Right atrium auricular region (tissue), 2 donors: ENCODE measurements around the gene PNMA6E. TPM values are rescaled to one million over a fixed set of nuclear protein-coding genes. Genes with fewer than 3 reads are reported as not detected.

Experiments
- DNase-seq: peaks from one replicate; pipeline ENCODE4 v3.0.0-alpha.2; 2019; ENCODE audit warnings: low spot score
- H3K27ac ChIP-seq, 2 donors: fragments of 200-600 bp; sonication (generic); 1 replicate in 1 of 2; 2 replicates in 1 of 2; pipeline ENCODE4 v1.5.1; 2016 to 2019
- H3K27me3 ChIP-seq, 2 donors: fragments of 200-600 bp; sonication (generic); one replicate each; pipeline versions ENCODE4 v1.5.1 to v1.6.0; 2017 to 2019
- H3K36me3 ChIP-seq: fragments of 200-600 bp; sonication (generic); one replicate; pipeline ENCODE4 v1.5.1; 2016
- H3K4me1 ChIP-seq, 2 donors: fragments of 200-600 bp; sonication (generic); one replicate each; pipeline versions ENCODE4 v1.5.1 to v1.6.0; 2017 to 2019
- H3K4me3 ChIP-seq, 2 donors: fragments of 200-600 bp; sonication (generic); 1 replicate in 1 of 2; 2 replicates in 1 of 2; pipeline ENCODE4 v1.5.1; 2017 to 2019; ENCODE audit warnings: mild to moderate bottlenecking in 1 of 2, moderate library complexity in 1 of 2
- H3K9me3 ChIP-seq, 2 donors: fragments of 200-600 bp; sonication (generic); one replicate each; pipeline ENCODE4 v1.5.1; 2019
- total RNA-seq, 2 donors: library from RNA; depleted of rRNA; stranded (reverse); fragments of >200 nt; gene quantifications; one replicate each; pipeline ENCODE4 v1.1.0, GENCODE V29; 2016
- TF ChIP-seq, protein P1 (sequence below), 2 donors: fragments of 200-600 bp; sonication (generic); IDR thresholded peaks; one replicate each; pipeline ENCODE4 v1.5.1; 2019; ENCODE audit warnings: antibody characterized with exemption in 2 of 2

Gene PNMA6E
- total RNA-seq, 2 donors from 2014 or later = not detected

DNA sequence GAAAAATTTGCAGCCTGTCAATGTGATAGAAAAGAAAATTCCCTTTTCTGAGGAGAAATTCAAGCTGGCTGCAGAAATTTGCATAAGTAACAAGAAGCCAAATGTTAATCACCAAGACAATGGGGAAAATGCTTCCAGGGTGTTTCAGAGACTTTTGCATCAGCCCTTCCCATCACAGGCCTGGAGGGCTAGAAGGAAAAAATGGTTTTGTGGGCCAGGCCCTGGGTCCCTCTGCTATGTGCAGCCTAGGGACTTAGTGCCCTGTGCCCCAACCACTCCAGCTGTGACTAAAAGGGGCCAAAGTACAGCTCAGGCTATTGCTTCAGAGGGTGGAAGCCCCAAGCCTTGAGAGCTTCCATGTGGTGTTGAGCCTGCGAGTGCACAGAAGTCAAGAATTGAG lies 43.3 kb downstream of the PNMA6E start:
- DNase-seq = peak; percentile 2
- Histone ChIP-seq H3K9me3 (peaks cover 0 to 7% of the 10 kb centered on the region in 2 donors), H3K27me3 (no peaks in the 10 kb centered on the region), H3K4me3 (no peak overlapping the region), H3K27ac (no peak overlapping the region), H3K4me1 (no peaks in the 10 kb centered on the region), H3K36me3 (no peaks in the 10 kb centered on the region)
- TF ChIP-seq, protein P1, sequence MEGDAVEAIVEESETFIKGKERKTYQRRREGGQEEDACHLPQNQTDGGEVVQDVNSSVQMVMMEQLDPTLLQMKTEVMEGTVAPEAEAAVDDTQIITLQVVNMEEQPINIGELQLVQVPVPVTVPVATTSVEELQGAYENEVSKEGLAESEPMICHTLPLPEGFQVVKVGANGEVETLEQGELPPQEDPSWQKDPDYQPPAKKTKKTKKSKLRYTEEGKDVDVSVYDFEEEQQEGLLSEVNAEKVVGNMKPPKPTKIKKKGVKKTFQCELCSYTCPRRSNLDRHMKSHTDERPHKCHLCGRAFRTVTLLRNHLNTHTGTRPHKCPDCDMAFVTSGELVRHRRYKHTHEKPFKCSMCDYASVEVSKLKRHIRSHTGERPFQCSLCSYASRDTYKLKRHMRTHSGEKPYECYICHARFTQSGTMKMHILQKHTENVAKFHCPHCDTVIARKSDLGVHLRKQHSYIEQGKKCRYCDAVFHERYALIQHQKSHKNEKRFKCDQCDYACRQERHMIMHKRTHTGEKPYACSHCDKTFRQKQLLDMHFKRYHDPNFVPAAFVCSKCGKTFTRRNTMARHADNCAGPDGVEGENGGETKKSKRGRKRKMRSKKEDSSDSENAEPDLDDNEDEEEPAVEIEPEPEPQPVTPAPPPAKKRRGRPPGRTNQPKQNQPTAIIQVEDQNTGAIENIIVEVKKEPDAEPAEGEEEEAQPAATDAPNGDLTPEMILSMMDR (IDR thresholded peaks at IDR 0.05) = no peak

DNA sequence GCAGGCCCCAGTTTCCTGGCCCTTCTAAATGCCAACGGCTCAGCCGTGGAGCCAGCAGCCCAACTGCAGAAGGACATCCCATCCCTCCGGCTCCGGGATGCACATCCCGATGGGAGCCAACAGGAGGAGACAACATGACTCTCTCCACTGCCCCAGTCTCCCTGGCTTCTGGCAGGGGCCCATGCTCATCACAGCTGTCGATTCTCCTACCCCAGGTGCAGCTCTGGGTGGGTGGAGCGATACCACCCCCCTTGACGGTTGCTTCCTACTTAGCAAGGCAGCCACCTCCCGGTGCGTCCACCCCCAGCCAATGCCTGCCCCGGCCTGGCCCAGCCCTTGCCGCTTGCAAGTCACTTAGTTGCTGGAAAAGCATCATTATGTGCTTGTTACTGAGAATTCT lies 47.7 kb downstream of the PNMA6E start:
- Histone ChIP-seq H3K4me3 (no peak overlapping the region), H3K36me3 (no peaks in the 10 kb centered on the region), H3K27ac (no peak overlapping the region), H3K9me3 (peaks cover 0 to 5% of the 10 kb centered on the region in 2 donors), H3K27me3 (no peaks in the 10 kb centered on the region), H3K4me1 (no peaks in the 10 kb centered on the region)
- no peak for DNase-seq
- TF ChIP-seq, protein P1 (IDR thresholded peaks at IDR 0.05) = no peak

GRCh38 chrX:153352858-153353257 lies 48.3 kb downstream of the PNMA6E start:
- Histone ChIP-seq H3K9me3 (no peaks in the 10 kb centered on the region), H3K27me3 (no peaks in the 10 kb centered on the region), H3K4me1 (no peaks in the 10 kb centered on the region), H3K27ac (no peak overlapping the region), H3K36me3 (no peaks in the 10 kb centered on the region), H3K4me3 (no peak overlapping the region)
- DNase-seq = no peak
- TF ChIP-seq, protein P1 (IDR thresholded peaks at IDR 0.05) = no peak

DNA sequence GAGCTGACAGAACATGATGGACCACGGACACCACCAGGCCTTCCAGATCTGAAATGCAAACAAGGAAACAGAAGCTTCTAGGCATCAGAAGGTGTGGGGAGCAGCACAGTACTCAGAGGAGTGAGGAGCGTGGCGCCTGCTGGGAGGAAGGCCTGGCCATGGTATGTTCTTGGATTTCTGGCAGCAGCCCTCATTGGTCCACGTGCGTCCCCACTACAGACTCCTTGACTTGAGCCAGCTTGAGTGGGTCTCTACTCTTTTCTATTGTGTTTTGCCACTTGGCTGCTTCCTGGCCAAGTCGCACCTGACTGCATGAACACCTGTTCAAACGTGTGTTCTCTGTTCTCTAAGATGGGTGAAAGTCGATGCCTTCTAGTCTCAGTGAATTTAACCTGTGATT lies 49.2 kb downstream of the PNMA6E start:
- DNase-seq = no peak
- H3K4me3 ChIP-seq = no peak overlapping the region
- TF ChIP-seq, protein P1 (IDR thresholded peaks at IDR 0.05) = no peak
- no peaks in the 10 kb centered on the region for H3K9me3 ChIP-seq
- H3K27me3 ChIP-seq = no peaks in the 10 kb centered on the region
- peaks cover 5% of the 10 kb centered on the region for H3K36me3 ChIP-seq
- no peak overlapping the region for H3K27ac ChIP-seq
- no peaks in the 10 kb centered on the region for H3K4me1 ChIP-seq

DNA sequence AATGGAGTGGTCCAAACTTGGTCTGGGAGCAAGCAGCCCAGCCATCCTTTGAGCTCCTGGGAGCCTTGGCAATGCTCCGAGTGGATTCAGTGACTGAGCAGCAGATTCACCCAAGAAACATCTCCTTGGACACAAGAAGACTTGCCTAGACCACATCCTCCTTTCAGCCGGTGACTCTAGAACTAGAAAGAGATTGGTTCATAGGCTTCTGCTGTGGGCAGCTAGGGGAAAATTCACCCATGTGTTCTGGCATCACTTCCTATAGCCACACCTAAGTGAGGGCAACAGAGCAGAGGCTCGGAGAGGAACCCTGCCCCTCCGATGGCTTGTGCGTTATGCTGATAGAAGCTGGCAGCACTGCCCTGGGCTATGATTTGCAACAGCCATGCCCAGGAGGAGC lies 51.2 kb downstream of the PNMA6E start:
- H3K27me3 ChIP-seq = no peaks in the 10 kb centered on the region
- TF ChIP-seq, protein P1 (IDR thresholded peaks at IDR 0.05) = no peak
- no peaks in the 10 kb centered on the region for H3K4me1 ChIP-seq
- no peaks in the 10 kb centered on the region for H3K9me3 ChIP-seq
- no peak overlapping the region for H3K27ac ChIP-seq
- H3K4me3 ChIP-seq = no peak overlapping the region
- peaks cover 10% of the 10 kb centered on the region for H3K36me3 ChIP-seq
- DNase-seq = no peak

DNA sequence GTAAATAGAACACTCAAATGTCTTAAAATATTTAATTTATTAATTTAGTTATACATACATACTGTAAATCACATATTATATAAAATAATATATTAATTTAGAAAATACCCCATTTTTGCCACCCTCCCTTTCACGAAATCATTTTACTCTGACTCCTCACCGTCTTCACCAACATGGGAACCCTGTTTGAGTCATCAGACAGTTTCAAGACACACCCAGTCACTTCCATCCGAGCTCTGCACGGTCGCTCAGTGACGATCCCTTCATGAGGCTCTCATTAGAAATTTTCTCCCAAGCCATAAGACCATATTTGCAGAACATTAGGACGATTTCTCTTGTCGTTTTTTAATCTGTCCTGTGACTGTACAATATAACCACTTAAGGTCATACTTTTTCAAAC lies 52.7 kb downstream of the PNMA6E start:
- Histone ChIP-seq H3K36me3 (peaks cover 19% of the 10 kb centered on the region), H3K4me1 (no peaks in the 10 kb centered on the region), H3K9me3 (no peaks in the 10 kb centered on the region), H3K27ac (no peak overlapping the region), H3K27me3 (no peaks in the 10 kb centered on the region), H3K4me3 (no peak overlapping the region)
- DNase-seq = no peak
- TF ChIP-seq, protein P1 (IDR thresholded peaks at IDR 0.05) = no peak
